ENCODE measurements around the gene TENT5C. TPM values are rescaled to one million over a fixed set of nuclear protein-coding genes. Genes with fewer than 3 reads are reported as not detected.

TENT5C gene
- total and polyA plus RNA-seq, 2 of the 8 experiments (the other 6 are each of a cell fraction or from before 2014, with no cell fraction given): 0.38 to 0.99 TPM

DNA sequence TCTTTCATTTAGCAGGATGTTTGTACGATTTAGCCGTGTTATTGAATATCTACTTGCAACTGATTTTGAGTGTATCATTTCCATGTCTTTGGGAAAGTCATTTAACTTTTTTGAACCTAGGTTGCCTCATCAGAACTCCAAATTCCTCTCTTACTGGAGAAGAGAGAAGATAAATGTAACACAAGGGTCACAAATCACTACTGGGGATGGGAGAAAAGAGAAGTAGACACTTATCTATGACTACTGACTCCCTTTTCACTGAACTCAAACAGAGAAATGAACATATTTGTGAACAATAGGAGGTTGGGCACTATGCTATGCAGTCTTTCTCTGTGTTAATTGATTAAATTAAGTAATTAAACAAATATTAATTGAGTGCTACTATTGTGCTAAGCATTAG is 42.2 kb downstream of the TENT5C start (continued):
- TF ChIP-seq SRF (IDR thresholded peaks at IDR 0.05; ENCODE audit: low read depth, low read length) (no peak), POLR2AphosphoS5 (IDR thresholded peaks at IDR 0.05; ENCODE audit: low read depth, low read length) (no peak)
